GM12891 (cell line): ENCODE measurements around the gene PACSIN3.

Experiments used
- PAX5 ChIP-seq: IDR thresholded peaks from 2 replicates; pipeline ENCODE4 v1.6.1; 2011; ENCODE audit warnings: low read length, moderate library complexity, mild to moderate bottlenecking; ENCODE audit not compliant: insufficient read depth, severe bottlenecking
- POLR2A ChIP-seq: IDR thresholded peaks from 2 replicates; pipeline ENCODE4 v1.6.1; 2011; ENCODE audit warnings: low read depth, low read length, control low read depth
- POLR2AphosphoS5 ChIP-seq: IDR thresholded peaks from 2 replicates; pipeline ENCODE4 v1.6.1; 2011; ENCODE audit warnings: low read depth, low read length, control low read depth
- POU2F2 ChIP-seq: IDR thresholded peaks from 2 replicates; pipeline ENCODE4 v1.6.1; 2011; ENCODE audit warnings: low read depth, mild to moderate bottlenecking, control low read depth, low read length, moderate library complexity
- SPI1 ChIP-seq: IDR thresholded peaks from 2 replicates; pipeline ENCODE4 v1.6.1; 2011; ENCODE audit warnings: low read depth, low read length, control low read depth
- TAF1 ChIP-seq: IDR thresholded peaks from 2 replicates; pipeline ENCODE4 v1.6.1; 2011; ENCODE audit warnings: low read depth, low read length, control low read depth

- TF ChIP-seq SPI1 (no peak), POLR2A (no peak), POLR2AphosphoS5 (no peak), TAF1 (no peak), POU2F2 (no peak), PAX5 (no peak)
Measured at GRCh38 chr11:47233989-47234668, 47.9 kb upstream of the PACSIN3 start.
